Gastrocnemius medialis (tissue), 4 donors: ENCODE results near the gene PKNOX2. TPM values are rescaled to one million over a fixed set of nuclear protein-coding genes. Genes with fewer than 3 reads are reported as not detected.

ENCODE experiments used
- ATAC-seq, 2 donors: fragments of 150-250 bp; one replicate each; pipeline ENCODE4 v1.9.1; 2016
- DNase-seq, 2 donors: peaks; one replicate each; pipeline ENCODE4 v3.0.0-alpha.2; 2019
- H3K27ac ChIP-seq, 4 donors: fragments of 200-600 bp; sonication (generic); 1 replicate in 1 of 4; 2 replicates in 3 of 4; pipeline ENCODE4 v1.5.1; 2016 to 2018; ENCODE audit warnings: mild to moderate bottlenecking in 2 of 4, moderate library complexity in 1 of 4
- H3K27me3 ChIP-seq, 3 donors: fragments of 200-600 bp; sonication (generic) in 2 of 3; 1 replicate in 1 of 3; 2 replicates in 2 of 3; pipeline versions ENCODE4 v1.5.1 to v1.6.0; 2016 to 2019; ENCODE audit warnings: mild to moderate bottlenecking in 1 of 3, moderate library complexity in 1 of 3
- H3K36me3 ChIP-seq, 2 donors: fragments of 200-600 bp; sonication (generic) in 1 of 2; one replicate each; pipeline ENCODE4 v1.5.1; 2017 to 2018
- H3K4me1 ChIP-seq, 2 donors: fragments of 200-600 bp; sonication (generic) in 1 of 2; one replicate each; pipeline ENCODE4 v1.5.1; 2016 to 2017; ENCODE audit warnings: mild to moderate bottlenecking in 2 of 2
- H3K4me3 ChIP-seq, 4 donors: fragments of 200-600 bp; sonication (generic) in 3 of 4; 1 replicate in 1 of 4; 2 replicates in 3 of 4; pipeline ENCODE4 v1.5.1; 2016 to 2019; ENCODE audit warnings: mild to moderate bottlenecking in 2 of 4
- H3K9me3 ChIP-seq, 3 donors: fragments of 200-600 bp; sonication (generic) in 2 of 3; 1 replicate in 1 of 3; 2 replicates in 2 of 3; pipeline ENCODE4 v1.5.1; 2016 to 2019
- POLR2A ChIP-seq, 2 donors: fragments of 450-650 bp; IDR thresholded peaks; one replicate each; pipeline ENCODE4 v1.6.1; 2017; ENCODE audit warnings: antibody characterized with exemption in 2 of 2, mild to moderate bottlenecking in 2 of 2, moderate library complexity in 2 of 2
- in situ Hi-C, 4 donors: fragments of 200-750 bp; cut with MboI; loops; one replicate each; pipeline versions ENCODE4 v1.15.0 to v1.8.0; 2017; ENCODE audit warnings: low sequenced_read_pairs in 4 of 4
- intact Hi-C: fragments of 100-400 bp; cut with DNase I; formaldehyde crosslinking; loops from one replicate; pipeline ENCODE4 v1.15.1; 2023; ENCODE audit warnings: low total_unique reads
- total RNA-seq, 4 donors: library from RNA; depleted of rRNA; stranded (reverse); fragments of >200 nt; gene quantifications; one replicate each; pipeline versions ENCODE4 v1.1.0 to v1.2.3, GENCODE V29; 2016
- TF ChIP-seq, protein P1 (sequence below), 5 experiments: fragments of 450-650 bp in 3 of 5; fragments of 200-600 bp in 2 of 5; sonication (generic) in 2 of 5; IDR thresholded peaks in 4 of 5; conservative IDR thresholded peaks in 1 of 5; 1 replicate in 4 of 5; 2 replicates in 1 of 5; pipeline ENCODE4 v1.5.1; 2016 to 2019; ENCODE audit warnings: antibody characterized with exemption in 5 of 5, mild to moderate bottlenecking in 3 of 5, moderate library complexity in 3 of 5

The PKNOX2 gene
- total RNA-seq, 4 donors from 2014 or later, result 3.7 to 11.7 (median 6.0) TPM

DNA sequence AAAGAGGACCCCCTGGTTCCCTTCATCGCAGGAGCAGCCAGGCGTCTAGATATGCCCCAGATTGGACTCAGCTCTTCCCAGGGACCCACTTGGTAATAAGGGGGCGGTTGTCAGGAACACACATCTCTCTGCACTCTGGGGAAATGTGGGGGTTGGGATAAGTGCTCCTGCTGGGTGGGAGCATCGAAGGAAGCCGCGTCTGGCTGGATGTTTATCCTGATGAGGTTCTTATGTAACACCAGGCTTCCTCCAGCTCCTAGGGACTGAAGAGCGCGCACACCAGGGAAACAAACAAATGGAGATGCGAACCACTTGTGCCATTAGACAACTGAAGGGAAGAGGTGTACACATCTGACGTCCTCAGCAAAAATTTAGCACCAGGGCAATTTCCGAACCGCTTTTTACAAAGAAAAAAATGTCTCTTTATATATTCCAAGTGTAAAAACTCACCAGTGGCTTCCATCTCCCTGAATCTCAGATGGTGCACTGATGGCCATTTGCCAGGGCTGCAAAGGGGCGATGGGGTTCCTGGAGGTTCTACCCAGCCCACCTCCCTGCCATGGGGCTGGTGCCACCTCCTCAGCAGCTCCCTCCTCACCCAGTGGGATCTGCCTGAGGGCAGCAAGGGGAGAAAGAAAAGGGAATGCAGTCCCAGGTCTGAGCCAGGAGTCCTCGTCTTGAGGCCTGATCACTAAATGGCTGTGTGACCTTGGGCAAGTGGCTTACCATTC lies 89.4 kb downstream of the PKNOX2 start:
- in situ Hi-C loops (no loop called here), intact Hi-C loops (no loop called here)
- H3K36me3 ChIP-seq, result no peaks in the 10 kb centered on the region
- H3K9me3 ChIP-seq, result no peaks in the 10 kb centered on the region
- DNase-seq (no peak), ATAC-seq (no peak)
- peaks cover 0 to 6% of the 10 kb centered on the region in 2 donors for H3K4me1 ChIP-seq
- TF ChIP-seq, protein P1, sequence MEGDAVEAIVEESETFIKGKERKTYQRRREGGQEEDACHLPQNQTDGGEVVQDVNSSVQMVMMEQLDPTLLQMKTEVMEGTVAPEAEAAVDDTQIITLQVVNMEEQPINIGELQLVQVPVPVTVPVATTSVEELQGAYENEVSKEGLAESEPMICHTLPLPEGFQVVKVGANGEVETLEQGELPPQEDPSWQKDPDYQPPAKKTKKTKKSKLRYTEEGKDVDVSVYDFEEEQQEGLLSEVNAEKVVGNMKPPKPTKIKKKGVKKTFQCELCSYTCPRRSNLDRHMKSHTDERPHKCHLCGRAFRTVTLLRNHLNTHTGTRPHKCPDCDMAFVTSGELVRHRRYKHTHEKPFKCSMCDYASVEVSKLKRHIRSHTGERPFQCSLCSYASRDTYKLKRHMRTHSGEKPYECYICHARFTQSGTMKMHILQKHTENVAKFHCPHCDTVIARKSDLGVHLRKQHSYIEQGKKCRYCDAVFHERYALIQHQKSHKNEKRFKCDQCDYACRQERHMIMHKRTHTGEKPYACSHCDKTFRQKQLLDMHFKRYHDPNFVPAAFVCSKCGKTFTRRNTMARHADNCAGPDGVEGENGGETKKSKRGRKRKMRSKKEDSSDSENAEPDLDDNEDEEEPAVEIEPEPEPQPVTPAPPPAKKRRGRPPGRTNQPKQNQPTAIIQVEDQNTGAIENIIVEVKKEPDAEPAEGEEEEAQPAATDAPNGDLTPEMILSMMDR (IDR thresholded peaks at IDR 0.05 in 4 of 5, conservative IDR thresholded peaks at IDR 0.05 in 1 of 5), result no peak
- TF ChIP-seq POLR2A (IDR thresholded peaks at IDR 0.05), result no peak
- no peaks in the 10 kb centered on the region for H3K27me3 ChIP-seq
- H3K4me3 ChIP-seq, result no peak overlapping the region
- H3K27ac ChIP-seq, result no peak overlapping the region

DNA sequence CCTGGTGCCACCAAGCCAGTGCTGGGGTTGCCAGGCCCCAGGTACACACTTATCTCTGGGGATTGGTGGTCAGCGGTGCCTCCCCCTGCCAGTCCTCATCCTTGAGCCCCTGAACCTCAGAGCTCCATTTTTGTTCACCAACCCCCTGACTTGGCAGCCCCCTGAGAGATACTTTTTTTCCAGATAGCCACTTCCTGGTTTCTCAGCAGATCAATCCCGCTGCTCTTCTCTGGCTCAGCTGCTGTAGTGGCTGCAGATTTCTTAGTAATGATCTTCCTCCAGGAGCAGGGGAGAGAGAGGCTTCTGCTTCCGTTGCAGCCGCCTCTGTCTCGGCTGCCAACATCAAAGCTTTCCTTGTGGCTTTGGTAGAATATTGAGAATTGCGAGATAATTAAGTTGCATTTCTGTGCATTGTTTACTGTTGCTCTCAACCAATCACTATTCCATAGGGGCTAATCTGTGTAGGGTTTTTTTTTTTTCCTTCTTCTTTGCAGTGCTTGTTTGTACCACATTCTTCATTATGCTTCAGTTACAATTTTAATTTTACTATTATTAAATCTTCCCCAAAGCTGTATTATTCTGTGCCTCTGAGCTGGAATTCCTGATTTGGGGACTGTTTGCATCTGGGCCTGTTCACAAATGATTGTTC lies 92.1 kb downstream of the PKNOX2 start:
- Histone ChIP-seq H3K27me3 (no peaks in the 10 kb centered on the region), H3K9me3 (no peaks in the 10 kb centered on the region), H3K4me1 (peaks cover 11 to 13% of the 10 kb centered on the region in 2 donors), H3K4me3 (no peak overlapping the region), H3K27ac (no peak overlapping the region), H3K36me3 (no peaks in the 10 kb centered on the region)
- DNase-seq (no peak), ATAC-seq (no peak)
- in situ Hi-C loops (no loop called here), intact Hi-C loops (no loop called here)
- TF ChIP-seq, protein P1 (IDR thresholded peaks at IDR 0.05 in 4 of 5, conservative IDR thresholded peaks at IDR 0.05 in 1 of 5), result no peak
- TF ChIP-seq POLR2A (IDR thresholded peaks at IDR 0.05), result no peak

DNA sequence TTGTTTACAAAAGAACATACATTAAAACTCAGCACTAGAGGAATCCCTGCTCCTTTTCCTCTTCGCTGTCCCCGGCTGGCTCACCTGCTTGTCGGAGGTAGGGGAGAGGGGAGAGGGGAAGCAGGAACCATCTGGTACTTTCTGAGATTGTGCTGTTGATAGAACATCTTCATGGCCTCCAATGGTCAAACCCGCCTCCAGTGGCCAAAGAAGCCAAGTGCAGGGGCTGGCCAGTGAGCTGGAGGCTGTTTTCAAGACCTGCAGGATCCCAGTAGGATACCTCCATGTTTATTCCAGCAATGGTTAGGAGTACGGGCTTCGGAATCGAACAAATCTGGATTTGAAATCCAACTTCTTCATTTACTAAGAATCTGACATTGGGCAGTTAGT lies 92.6 kb downstream of the PKNOX2 start:
- H3K36me3 ChIP-seq, result no peaks in the 10 kb centered on the region
- no peak overlapping the region for H3K27ac ChIP-seq
- H3K4me1 ChIP-seq, result peaks cover 16 to 17% of the 10 kb centered on the region in 2 donors
- DNase-seq (no peak), ATAC-seq (no peak)
- intact Hi-C loops (no loop called here), in situ Hi-C loops (no loop called here)
- TF ChIP-seq POLR2A (IDR thresholded peaks at IDR 0.05), result no peak
- TF ChIP-seq, protein P1 (IDR thresholded peaks at IDR 0.05 in 4 of 5, conservative IDR thresholded peaks at IDR 0.05 in 1 of 5), result no peak
- H3K27me3 ChIP-seq, result no peaks in the 10 kb centered on the region
- H3K4me3 ChIP-seq, result no peak overlapping the region
- no peaks in the 10 kb centered on the region for H3K9me3 ChIP-seq

DNA sequence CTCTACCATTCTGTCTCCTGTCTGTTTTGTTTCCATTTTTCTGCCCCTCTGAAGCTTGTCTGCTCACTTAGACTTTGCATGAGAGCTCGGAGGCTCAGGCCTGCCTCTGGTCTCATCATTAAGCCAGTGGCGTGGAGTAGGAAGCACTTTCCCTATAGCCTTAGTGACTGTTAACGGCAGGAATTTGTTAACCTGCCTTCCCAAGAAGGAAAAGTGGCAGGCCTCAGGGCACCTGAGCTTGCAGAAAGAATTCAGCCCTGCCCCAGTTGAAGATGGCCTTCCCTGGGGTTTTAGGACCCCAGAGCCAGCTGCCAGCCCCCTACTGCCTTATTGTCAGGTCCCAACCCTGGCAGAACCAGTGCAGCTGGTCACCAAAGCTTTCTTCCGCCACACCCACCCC lies 93.2 kb downstream of the PKNOX2 start:
- DNase-seq (no peak), ATAC-seq (no peak)
- in situ Hi-C loops (no loop called here), intact Hi-C loops (no loop called here)
- Histone ChIP-seq H3K27me3 (no peaks in the 10 kb centered on the region), H3K4me1 (peaks cover 19 to 20% of the 10 kb centered on the region in 2 donors), H3K36me3 (no peaks in the 10 kb centered on the region), H3K27ac (no peak overlapping the region), H3K4me3 (no peak overlapping the region), H3K9me3 (no peaks in the 10 kb centered on the region)
- TF ChIP-seq POLR2A (IDR thresholded peaks at IDR 0.05), result no peak
- TF ChIP-seq, protein P1 (IDR thresholded peaks at IDR 0.05 in 4 of 5, conservative IDR thresholded peaks at IDR 0.05 in 1 of 5), result no peak
